Stomach smooth muscle (tissue), 2 donors: ENCODE results near the gene CHAD.
A peak's percentile ranks its signal among the peaks of the same experiment; 100 is the strongest.
"Not testable (repeated sequence)": the region's sequence is repeated elsewhere in the genome, so short reads cannot be mapped to it uniquely, and the experiment has no call there.

ENCODE experiments used
- H3K27ac ChIP-seq: one replicate; pipeline ENCODE4 v1.7.0; 2013; ENCODE audit warnings: mild to moderate bottlenecking, low read length, inconsistent platforms
- H3K27me3 ChIP-seq, 2 donors: one replicate each; pipeline ENCODE4 v1.7.0; 2013; ENCODE audit warnings: low read length in 2 of 2; ENCODE audit not compliant: insufficient read depth in 2 of 2, control insufficient read depth in 1 of 2
- H3K36me3 ChIP-seq, 2 donors: one replicate each; pipeline ENCODE4 v1.7.0; 2013; ENCODE audit warnings: low read length in 2 of 2; ENCODE audit not compliant: control insufficient read depth in 2 of 2, insufficient read depth in 2 of 2
- H3K4me1 ChIP-seq: one replicate; pipeline ENCODE4 v1.7.0; 2013; ENCODE audit warnings: low read length; ENCODE audit not compliant: control insufficient read depth, insufficient read depth
- H3K4me3 ChIP-seq, 2 donors: one replicate each; pipeline ENCODE4 v1.7.0; 2013; ENCODE audit warnings: low read length in 2 of 2
- H3K9ac ChIP-seq, 2 donors: one replicate each; pipeline ENCODE4 v1.7.0; 2013; ENCODE audit warnings: low read length in 2 of 2, mild to moderate bottlenecking in 1 of 2
- H3K9me3 ChIP-seq, 2 donors: one replicate each; pipeline ENCODE4 v1.7.0; 2013; ENCODE audit warnings: low read length in 2 of 2; ENCODE audit not compliant: control insufficient read depth in 2 of 2
- donor health status: healthy.
- donor health status: Pancreatic carcinoma.

Gene CHAD

DNA sequence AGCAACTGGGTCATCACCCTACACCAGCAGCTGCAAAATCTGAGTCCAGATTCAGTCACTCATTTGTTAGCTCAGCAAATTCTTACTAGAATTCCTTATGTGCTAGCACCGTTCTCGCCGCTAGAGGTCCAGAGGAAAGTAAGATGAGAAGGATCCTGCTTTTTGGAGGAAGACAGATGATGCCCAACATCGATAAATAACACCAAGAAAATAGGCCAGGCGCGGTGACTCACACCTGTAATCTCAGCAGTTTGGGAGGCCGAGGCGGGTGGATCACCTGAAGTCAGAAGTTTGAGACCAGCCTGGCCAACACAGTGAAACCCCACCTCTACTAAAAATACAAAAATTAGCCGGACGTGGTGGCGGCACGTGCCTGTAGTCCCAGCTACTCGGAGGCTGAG is 4.1 kb upstream of the CHAD start:
- H3K9me3 ChIP-seq, H3K4me3 ChIP-seq, H3K27ac ChIP-seq, H3K36me3 ChIP-seq, H3K9ac ChIP-seq: not testable (repeated sequence)
- Histone ChIP-seq H3K27me3 (peaks cover 18 to 27% of the 10 kb centered on the region in 2 donors), H3K4me1 (peaks cover 14% of the 10 kb centered on the region)

GRCh38 chr17:50472286-50472685 is 3.6 kb upstream of the CHAD start:
- Histone ChIP-seq H3K9ac (no peak overlapping the region), H3K27ac (no peak overlapping the region)

GRCh38 chr17:50471009-50471905 is 2.6 kb upstream of the CHAD start:
- Histone ChIP-seq H3K27ac (no peak overlapping the region), H3K36me3 (no peaks in the 10 kb centered on the region), H3K9ac (no peak overlapping the region), H3K27me3 (peaks cover 19 to 25% of the 10 kb centered on the region in 2 donors), H3K4me3 (no peak overlapping the region), H3K9me3 (no peaks in the 10 kb centered on the region), H3K4me1 (peaks cover 14% of the 10 kb centered on the region)

More at GRCh38 chr17:50472286-50472685, 3.6 kb upstream of the CHAD start:
- H3K4me1 ChIP-seq = peaks cover 14% of the 10 kb centered on the region
- H3K36me3 ChIP-seq = no peaks in the 10 kb centered on the region
- no peak overlapping the region for H3K4me3 ChIP-seq
- H3K9me3 ChIP-seq = no peaks in the 10 kb centered on the region
- H3K27me3 ChIP-seq = peaks cover 22 to 30% of the 10 kb centered on the region in 2 donors

DNA sequence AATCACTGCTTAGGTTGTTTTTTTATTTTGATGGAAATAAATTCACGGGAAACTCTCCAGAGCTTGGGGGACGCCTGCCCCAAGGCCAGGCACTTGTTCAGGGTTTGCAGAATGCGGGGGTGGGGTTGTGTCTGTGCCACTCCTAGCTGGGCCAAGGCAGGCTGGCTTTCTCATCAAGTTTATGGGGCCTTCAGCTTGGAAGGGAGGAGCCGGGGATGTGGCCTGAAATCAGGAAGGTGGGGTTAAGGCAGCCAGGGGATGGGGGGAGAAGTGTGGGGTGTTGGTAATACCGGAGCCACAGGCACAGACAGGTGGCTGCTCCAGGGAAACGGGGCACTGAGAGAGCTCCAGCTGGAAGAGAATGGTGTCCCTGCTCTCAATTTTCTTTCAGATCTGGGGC is 1.7 kb upstream of the CHAD start:
- H3K27me3 ChIP-seq = peaks cover 19 to 25% of the 10 kb centered on the region in 2 donors
- no peak overlapping the region for H3K27ac ChIP-seq
- no peak overlapping the region for H3K4me3 ChIP-seq
- H3K4me1 ChIP-seq = peaks cover 14% of the 10 kb centered on the region
- H3K9ac ChIP-seq = no peak overlapping the region
- no peaks in the 10 kb centered on the region for H3K9me3 ChIP-seq
- no peaks in the 10 kb centered on the region for H3K36me3 ChIP-seq

DNA sequence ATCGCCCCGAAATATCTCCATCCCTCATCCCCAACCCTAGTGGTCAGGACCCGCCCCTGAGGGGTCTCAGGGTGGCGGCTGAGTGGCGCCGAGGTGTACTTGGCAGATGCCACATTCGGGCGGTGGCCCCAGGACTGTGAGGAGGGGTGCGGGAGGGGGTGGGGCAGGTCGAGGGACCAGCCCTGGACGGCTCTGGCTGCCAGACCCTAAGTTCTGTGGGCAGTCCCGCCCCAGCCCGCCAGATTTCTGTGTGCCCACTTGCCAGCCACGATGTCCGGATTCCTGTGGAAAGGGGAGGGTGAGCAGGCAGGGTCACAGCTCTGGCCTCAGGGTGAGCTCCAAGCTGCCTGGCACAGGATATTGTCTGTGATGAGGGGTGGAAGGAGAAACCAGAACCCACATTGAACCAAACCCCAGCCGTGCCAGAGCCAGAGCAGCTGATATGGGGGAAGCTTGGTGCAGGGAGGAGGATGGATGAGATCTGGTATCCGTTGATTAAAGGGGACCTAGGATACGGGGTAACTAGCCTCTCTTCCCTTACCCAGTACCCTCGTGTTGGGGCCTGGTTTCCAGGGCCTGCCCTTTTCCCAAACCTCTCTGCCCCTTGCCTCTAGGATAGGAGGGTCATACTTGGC is 1.1 kb upstream of the CHAD start:
- H3K27ac ChIP-seq = no peak overlapping the region
- no peak overlapping the region for H3K4me3 ChIP-seq
- no peaks in the 10 kb centered on the region for H3K9me3 ChIP-seq
- peaks cover 14% of the 10 kb centered on the region for H3K4me1 ChIP-seq
- H3K9ac ChIP-seq = no peak overlapping the region
- no peaks in the 10 kb centered on the region for H3K36me3 ChIP-seq
- H3K27me3 ChIP-seq = peaks cover 19 to 28% of the 10 kb centered on the region in 2 donors

GRCh38 chr17:50469208-50469605 is 527 bp upstream of the CHAD start:
- peak overlapping the region; percentile 35 to 52 for H3K4me3 ChIP-seq
- H3K9ac ChIP-seq = no peak overlapping the region
- no peak overlapping the region for H3K27ac ChIP-seq

GRCh38 chr17:50467855-50468303 is 801 bp downstream of the CHAD start:
- no peaks in the 10 kb centered on the region for H3K36me3 ChIP-seq

More at GRCh38 chr17:50469208-50469605, 527 bp upstream of the CHAD start:
- Histone ChIP-seq H3K9me3 (no peaks in the 10 kb centered on the region), H3K4me1 (peaks cover 14% of the 10 kb centered on the region), H3K36me3 (no peaks in the 10 kb centered on the region), H3K27me3 (peaks cover 19 to 28% of the 10 kb centered on the region in 2 donors)

GRCh38 chr17:50467114-50467854 is 1.4 kb downstream of the CHAD start:
- H3K9me3 ChIP-seq = no peaks in the 10 kb centered on the region
- no peak overlapping the region for H3K27ac ChIP-seq
- no peak overlapping the region for H3K4me3 ChIP-seq
- H3K27me3 ChIP-seq = peaks cover 19 to 28% of the 10 kb centered on the region in 2 donors
- H3K36me3 ChIP-seq = no peaks in the 10 kb centered on the region
- peaks cover 14% of the 10 kb centered on the region for H3K4me1 ChIP-seq
- H3K9ac ChIP-seq = no peak overlapping the region

More at GRCh38 chr17:50467855-50468303, 801 bp downstream of the CHAD start:
- Histone ChIP-seq H3K4me3 (no peak overlapping the region), H3K9me3 (no peaks in the 10 kb centered on the region), H3K27me3 (peaks cover 19 to 28% of the 10 kb centered on the region in 2 donors), H3K27ac (no peak overlapping the region), H3K9ac (no peak overlapping the region), H3K4me1 (peaks cover 14% of the 10 kb centered on the region)

DNA sequence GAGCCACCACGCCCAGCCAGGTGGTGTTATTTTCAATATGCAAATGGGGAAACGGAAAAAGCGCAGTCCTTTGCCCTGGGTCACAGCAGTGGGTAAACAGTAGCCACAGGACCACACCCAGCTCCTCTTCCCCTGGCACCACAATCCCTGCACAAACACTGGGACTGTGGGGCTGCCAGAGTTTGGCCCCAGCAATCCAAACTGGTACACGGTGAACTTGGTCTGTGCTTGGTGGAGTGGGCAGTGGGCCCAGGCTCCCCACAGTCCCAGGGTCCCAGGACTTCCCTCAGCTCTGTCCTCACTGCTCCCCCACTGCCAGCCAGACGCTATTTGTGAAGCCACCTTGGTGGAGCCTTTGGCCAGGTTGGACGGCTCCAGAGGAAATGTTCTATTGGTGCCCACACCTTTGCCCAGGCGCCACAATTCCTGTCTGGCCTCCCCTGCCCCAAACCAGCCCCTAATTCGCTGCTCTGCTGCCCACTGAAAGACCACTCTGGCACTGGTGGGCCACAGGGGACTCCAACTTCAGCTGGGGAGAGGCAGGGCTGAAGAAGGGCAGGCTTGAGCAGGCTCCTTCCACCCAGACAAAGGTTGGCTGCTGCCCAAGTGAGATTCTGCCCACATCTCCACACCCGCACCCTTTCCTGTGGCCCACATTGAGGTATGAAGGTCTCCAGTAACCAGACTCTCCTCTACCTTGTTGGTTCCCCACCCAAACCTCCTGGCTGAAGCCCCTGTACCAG is 2.1 kb downstream of the CHAD start:
- H3K4me1 ChIP-seq = peaks cover 14% of the 10 kb centered on the region
- no peaks in the 10 kb centered on the region for H3K36me3 ChIP-seq
- no peak overlapping the region for H3K4me3 ChIP-seq
- H3K9me3 ChIP-seq = no peaks in the 10 kb centered on the region
- H3K9ac ChIP-seq = no peak overlapping the region
- H3K27me3 ChIP-seq = peaks cover 19 to 28% of the 10 kb centered on the region in 2 donors
- H3K27ac ChIP-seq = no peak overlapping the region

- H3K9ac ChIP-seq = no peak overlapping the region
- H3K27ac ChIP-seq = no peak overlapping the region
- H3K36me3 ChIP-seq = no peaks in the 10 kb centered on the region
- peaks cover 19 to 28% of the 10 kb centered on the region in 2 donors for H3K27me3 ChIP-seq
- H3K4me1 ChIP-seq = peaks cover 14% of the 10 kb centered on the region
- no peak overlapping the region for H3K4me3 ChIP-seq
- H3K9me3 ChIP-seq = no peaks in the 10 kb centered on the region
Observed at GRCh38 chr17:50465635-50466034, 3.0 kb downstream of the CHAD start.
